ENCODE data around the gene APBB2. TPM values are rescaled to one million over a fixed set of nuclear protein-coding genes. Genes with fewer than 3 reads are reported as not detected.

APBB2 gene
- total and polyA plus RNA-seq, 12 donors = 5.2 to 35.4 (median 26.3) TPM

- no peaks in the 10 kb centered on the region for H3K36me3 ChIP-seq
- TF ChIP-seq CTCF (IDR thresholded peaks at IDR 0.05) = no peak
- intact Hi-C loops (cut with DNase I) = loop anchor here in 1 of 10 donors (10.0 kb wide), 1 partner anchor 47 kb away; no protein-coding TSS in a partner anchor
- peaks cover 0 to 19% (median 9%) of the 10 kb centered on the region in 11 donors for H3K9me3 ChIP-seq
- 72 to 88% methylated on average over 1 of the region's 1 CpG for WGBS, 2 donors
- H3K27me3 ChIP-seq = no peaks in the 10 kb centered on the region
- H3K4me3 ChIP-seq = no peak overlapping the region
- DNase-seq = no peak
- no peak for ATAC-seq
- peaks cover 0 to 10% (median 0%) of the 10 kb centered on the region in 9 donors for H3K4me1 ChIP-seq
- no peak overlapping the region for H3K27ac ChIP-seq
Measured at GRCh38 chr4:41041551-41041950, 172.8 kb downstream of the APBB2 start.

GRCh38 chr4:41039317-41039716 lies 175.0 kb downstream of the APBB2 start:
- H3K27ac ChIP-seq = no peak overlapping the region
- no peaks in the 10 kb centered on the region for H3K27me3 ChIP-seq
- no peak for TF ChIP-seq CTCF (IDR thresholded peaks at IDR 0.05)
- intact Hi-C loops (cut with DNase I) = no loop called here
- WGBS, 2 donors = 97 to 98% methylated on average over 3 of the region's 3 CpGs
- no peak overlapping the region for H3K4me3 ChIP-seq
- ATAC-seq (no peak), DNase-seq (no peak)
- H3K4me1 ChIP-seq = peaks cover 0 to 18% (median 0%) of the 10 kb centered on the region in 9 donors
- no peaks in the 10 kb centered on the region for H3K36me3 ChIP-seq
- peaks cover 0 to 2% (median 0%) of the 10 kb centered on the region in 11 donors for H3K9me3 ChIP-seq

GRCh38 chr4:41038304-41038703 lies 176.0 kb downstream of the APBB2 start:
- intact Hi-C loops (cut with DNase I) = no loop called here
- H3K36me3 ChIP-seq = no peaks in the 10 kb centered on the region
- no peak overlapping the region for H3K4me3 ChIP-seq
- TF ChIP-seq CTCF (IDR thresholded peaks at IDR 0.05) = no peak
- ATAC-seq (no peak), DNase-seq (no peak)
- H3K4me1 ChIP-seq = peaks cover 0 to 25% (median 0%) of the 10 kb centered on the region in 9 donors
- H3K27me3 ChIP-seq = no peaks in the 10 kb centered on the region
- 81 to 86% methylated on average over 2 of the region's 2 CpGs for WGBS, 2 donors
- no peak overlapping the region for H3K27ac ChIP-seq
- no peaks in the 10 kb centered on the region for H3K9me3 ChIP-seq

GRCh38 chr4:41029098-41029497 lies 185.2 kb downstream of the APBB2 start:
- Histone ChIP-seq H3K4me1 (peaks cover 0 to 29% (median 13%) of the 10 kb centered on the region in 9 donors), H3K27me3 (no peaks in the 10 kb centered on the region), H3K36me3 (peaks cover 0 to 21% (median 0%) of the 10 kb centered on the region in 9 donors), H3K27ac (peak overlapping the region in 8 of 10 donors; percentile 32 to 76 (median 47)), H3K9me3 (peaks cover 0 to 42% (median 16%) of the 10 kb centered on the region in 11 donors), H3K4me3 (no peak overlapping the region)
- ATAC-seq (peak in 5 of 8 donors; percentile 28 to 82 (median 44)), DNase-seq (no peak)
- intact Hi-C loops (cut with DNase I) = no loop called here
- 50 to 60% methylated on average over 3 of the region's 3 CpGs for WGBS, 2 donors
- TF ChIP-seq CTCF (IDR thresholded peaks at IDR 0.05) = no peak

Data from heart right ventricle (tissue), 16 donors.